ENCODE results near the gene PDHB.
A peak's percentile ranks its signal among the peaks of the same experiment; 100 is the strongest.
"Not testable (repeated sequence)": the region's sequence is repeated elsewhere in the genome, so short reads cannot be mapped to it uniquely, and the experiment has no call there.

The PDHB gene

DNA sequence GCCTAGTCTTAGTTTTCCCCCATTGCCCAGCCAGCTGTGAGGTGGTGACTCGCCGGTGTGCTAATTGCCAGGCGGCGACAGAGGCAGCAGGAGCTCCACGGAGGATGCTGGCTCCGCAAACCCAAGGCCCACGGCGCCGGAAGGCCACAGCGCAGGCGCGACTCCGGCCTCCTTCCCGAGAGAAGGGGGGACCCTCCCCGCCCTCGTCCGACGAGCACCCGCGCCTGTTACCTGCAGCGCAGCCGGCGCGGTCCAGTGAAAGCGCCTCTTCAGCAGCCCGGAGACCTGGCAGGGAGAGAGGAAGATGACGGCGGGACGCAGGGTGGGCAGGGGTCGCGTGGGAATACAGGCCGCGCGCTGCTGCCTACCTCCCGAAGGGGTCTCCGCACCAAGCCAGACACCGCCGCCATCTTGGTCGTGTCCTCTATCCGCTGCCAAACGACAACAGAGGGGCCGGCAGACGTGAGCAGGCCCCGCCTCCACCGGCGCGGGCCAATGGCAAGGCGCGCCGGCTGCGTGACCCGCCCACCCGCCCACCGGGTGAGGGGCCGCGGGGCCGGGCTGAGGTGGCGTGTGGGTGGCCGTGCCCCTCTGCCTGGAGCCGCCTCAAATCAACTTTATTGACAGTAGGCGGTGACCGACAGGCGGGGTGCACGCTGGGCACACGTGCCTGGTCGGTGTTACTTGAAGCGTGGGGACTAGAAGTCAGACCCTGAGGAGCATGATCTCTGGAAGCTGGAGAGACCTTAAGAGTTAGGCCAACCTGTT, at the start of gene PDHB:
TSS of gene PDHB (minus strand) at position 433 of the 768 bp plus-strand sequence. CDS start at position 410, 23 bp downstream.
- DNase-seq: peak; percentile 90 to 95 (median 94)

DNA sequence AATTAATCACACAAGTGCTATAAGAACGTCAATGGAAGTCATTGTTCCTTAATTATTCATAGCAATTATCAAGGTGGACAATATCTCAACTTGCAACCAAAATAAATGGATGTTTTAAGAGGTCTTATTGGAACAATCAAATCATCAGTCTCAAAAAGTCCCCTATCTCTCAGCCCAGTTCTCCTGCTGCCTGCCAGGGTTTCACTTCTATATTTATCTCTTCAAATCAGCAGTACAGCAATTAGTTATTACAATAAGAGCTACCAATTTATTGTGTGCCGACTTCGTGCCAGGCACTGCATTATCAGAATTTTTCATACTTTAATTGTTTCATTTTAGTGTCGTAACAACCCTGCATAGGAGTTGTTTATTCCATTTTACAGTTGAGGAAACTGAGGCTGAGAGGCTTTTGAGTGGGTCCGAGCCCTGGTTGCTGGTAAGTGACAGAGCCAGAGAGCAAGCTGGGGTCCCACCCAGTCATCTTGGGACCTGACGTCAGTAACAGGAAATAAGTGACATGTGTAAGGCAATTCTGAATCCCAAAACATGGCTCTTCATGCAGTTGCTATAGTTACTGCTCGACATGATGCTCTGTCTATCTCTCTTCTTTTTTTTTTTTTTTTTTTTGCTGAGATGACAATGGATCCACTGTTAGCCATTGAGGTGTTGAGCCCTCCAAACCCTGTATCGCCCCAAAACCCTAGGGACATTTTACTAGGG, 49.4 kb upstream of the PDHB start:
- DNase-seq: peak; percentile 22 to 47 (median 46)

DNA sequence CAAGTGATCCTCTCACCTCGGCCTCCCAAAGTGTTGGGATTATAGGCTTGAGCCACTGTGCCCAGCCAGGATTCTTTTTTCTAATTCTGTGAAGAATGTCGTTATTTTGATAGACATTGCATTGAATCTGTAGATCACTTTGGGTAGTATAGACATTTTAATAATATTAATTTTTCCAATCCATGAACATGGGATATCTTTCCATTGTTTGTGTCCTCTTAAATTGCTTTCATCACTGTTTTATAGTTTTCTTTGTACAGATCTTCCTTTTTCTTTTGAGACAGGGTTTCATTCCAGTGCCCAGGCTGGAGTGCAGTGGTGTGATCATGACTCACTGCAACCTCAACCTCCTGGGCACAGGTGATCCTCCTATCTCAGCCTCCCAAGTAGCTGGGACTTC, 46.7 kb upstream of the PDHB start:
- DNase-seq: no peak

DNA sequence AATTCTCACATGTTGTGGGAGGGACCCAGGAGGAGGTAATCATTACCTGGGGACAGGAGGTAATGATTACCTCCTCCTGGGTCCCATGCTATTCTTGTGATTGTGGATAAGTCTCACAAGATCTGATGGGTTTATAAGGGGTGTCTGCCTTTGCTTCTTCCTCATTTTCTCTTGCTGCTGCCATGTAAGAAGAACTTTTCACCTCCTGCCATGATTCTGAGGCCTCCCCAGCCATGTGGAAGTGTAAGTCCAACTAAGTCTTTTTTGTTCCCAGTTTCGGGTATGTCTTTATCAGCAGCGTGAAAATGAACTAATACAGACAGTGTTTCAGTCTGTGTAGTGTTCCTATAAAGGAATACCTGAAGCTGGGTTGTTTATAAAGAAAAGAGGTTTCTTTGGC, 45.1 kb upstream of the PDHB start:
- no peak for DNase-seq

DNA sequence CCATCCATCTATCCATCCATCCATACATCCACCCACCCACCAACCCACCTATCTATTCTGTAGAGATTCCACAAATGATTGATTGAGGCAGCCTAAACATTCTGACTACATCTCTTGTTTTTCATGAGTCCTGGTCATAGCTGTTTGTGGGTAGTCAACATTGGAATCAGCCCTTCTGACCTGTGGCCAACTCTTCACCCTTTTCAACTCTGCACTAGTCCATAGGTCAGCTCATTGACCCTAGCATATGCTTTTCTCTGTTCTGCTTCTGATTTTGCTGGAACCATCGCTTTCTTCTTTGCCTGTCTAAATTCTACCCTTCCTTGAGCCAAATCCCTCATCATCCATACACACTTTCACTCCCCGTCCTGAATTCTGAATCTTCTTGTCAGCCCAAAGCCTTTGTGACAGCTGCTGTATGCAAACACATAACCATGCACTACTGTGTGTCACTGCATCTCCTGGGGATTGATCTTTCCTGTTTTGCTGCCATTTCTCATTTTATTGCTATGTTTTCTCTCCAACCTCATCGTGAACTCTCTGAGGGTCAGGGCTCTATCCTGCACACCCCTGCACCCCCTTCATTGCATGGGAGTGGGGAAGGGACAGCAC, 41.4 kb upstream of the PDHB start:
- DNase-seq: no peak

DNA sequence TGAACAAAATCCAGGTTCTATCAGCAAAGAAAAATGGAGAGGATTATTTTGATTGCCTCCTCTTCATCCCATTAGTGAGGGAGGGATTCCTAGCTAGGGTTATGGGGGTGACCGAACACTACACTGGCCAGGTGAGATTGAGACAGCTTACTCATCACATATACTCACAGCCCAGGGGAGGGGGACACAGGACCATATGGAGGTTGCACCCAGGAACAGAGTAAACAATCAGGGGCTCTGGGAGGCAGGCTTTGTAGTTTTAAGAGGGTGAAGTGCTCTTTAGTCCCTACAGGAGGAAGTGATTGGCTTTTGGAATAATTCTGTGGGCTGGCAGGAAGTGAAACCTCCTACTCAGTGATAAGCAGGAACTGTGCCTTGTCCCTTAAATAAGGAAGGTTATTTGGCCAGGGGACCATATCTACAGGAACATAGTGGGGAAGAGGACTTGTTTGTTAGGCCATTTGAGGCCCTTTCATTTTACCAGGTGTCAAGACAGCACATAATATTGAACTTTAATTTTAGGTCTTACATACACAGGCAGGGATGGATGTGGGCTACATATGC, 40.8 kb upstream of the PDHB start:
- peak; percentile 75 to 85 (median 82) for DNase-seq

DNA sequence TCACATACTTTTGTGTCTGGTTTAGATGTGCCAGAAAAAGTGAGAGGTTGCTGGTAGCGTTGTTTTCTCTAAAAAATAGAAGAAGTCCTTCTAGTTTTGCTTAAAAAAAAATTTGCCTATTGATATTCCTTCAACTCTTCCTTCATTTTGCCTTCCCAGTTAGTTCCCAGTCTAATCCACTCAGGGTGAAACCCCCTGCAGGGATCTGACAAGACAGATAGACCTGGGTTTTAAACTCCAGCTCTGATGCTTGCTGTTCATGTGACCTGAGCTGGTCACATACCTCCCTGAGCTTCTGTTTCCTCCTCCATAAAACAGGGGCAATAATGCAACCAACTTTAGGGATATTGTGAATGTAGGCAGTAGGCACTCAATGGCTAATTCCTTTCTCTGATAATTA, 39.6 kb upstream of the PDHB start:
- DNase-seq: no peak

DNA sequence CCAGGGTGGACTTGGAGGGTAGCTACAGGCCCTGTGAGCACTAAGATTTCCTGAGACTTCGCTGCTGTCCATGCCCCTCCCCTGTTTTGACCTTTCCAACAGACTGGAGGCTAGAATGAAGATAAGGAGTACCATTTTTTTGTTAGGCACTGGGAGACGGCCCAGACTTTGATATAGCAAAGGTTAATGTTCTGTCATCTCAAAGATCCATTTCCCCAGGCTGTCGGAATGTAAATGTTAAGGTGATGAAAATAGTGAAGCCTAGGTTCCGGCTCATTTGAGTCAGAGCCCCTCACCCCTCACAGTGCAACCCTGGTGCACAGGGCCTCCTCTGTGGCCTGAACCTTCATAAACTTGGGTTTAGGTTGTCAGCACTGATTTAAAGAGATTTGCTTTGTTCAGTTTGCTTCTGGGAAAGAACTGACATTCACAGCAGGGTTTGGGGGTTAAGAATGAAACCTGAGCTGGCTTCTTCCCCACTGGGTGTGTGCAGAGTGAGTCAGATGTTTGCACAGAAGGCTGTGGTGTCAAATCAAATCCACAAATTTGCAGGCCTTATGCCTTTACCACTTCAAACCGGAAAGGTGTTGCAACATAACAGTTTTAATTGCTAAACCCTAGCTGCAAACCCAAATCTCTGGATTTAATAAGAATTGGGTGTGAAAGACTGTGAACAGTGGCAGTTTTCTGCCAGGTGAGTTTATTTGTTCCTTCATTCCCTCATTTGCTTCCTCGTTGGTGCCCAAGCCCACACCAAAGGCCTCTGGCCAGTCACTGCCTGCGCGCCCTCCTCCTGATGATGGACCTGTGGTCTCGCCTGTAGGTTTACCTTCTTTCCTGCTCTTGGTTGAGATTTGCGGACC, 37.6 kb upstream of the PDHB start:
- DNase-seq: peak; percentile 67 to 82 (median 76)

DNA sequence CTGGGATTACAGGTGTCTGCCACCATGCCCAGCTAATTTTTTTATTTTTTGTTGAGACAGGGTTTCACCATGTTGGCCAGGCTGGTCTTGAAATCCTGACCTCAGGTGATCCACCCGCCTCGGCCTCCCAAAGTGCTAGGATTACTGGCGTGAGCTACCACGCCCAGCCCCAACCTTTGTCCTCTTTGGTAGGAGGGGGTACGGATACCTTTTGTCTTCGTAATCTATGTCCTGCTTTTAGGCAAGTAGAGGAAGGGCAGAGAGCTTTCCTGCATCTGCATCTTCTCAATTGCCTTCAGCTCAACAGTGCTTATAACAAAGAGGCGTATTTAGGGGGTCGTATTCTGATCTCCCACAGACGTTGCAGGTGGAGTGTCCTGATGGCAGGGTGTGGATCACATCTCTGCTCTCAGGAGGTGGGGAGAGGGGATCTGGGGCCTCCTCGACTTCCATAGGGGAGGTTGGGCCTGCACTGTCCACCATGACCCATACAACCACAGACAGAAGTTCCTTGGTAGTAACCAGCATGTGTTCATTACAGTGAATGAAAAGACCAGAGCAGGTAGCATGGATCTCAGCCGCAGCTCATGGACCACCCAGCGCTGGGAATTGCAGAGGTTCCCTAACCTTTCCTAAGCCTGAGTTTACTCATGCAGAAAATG, 36.9 kb upstream of the PDHB start:
- no peak for DNase-seq

DNA sequence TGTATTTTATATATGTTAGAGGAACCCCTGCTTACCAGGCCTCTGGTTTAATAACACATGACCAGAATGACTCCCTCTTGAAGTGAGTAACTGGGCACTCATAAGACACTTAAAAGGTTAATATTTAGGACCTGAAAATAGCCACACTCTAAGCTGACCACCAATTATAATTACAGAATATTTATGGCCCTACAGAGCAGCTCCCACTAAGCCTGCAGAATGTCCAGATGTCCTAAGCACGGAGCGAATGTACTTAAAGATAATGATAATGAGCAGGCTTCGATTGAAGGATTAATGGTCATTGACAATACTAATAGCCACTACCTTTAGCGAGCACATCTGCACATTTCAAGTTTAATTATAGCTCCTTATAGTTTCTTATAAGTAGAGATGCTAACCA, 35.5 kb upstream of the PDHB start:
- no peak for DNase-seq

DNA sequence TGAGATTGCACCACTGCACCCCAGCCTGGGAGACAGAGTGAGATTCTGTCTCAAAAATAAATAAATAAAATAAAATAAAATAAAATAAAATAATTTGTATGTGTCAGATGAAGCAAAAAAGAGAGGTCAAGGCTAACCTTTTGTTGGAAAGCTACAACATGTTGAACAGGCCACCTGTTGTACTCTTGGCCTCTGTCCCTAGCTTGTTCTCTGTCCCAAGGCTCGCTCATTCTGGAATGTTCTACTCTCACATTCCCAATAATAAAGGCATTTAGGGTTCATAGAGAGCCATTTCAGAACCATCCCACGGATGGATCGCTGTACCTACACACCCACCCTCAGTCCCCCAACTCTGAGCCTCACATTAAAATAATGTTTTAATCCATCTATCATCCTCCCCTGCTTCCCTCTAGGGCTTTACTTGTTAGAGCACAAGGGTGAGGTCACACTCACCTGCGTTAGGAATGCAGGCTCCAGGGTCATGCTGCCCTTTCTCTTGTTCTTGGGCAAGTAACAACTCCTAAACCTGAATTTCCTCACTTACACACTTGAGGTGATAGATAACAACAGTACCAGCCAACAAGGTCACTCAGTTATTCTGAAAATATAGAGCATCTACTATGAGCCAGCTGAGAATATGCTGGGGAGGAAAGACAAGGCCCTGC, 33.4 kb upstream of the PDHB start:
- no peak for DNase-seq

DNA sequence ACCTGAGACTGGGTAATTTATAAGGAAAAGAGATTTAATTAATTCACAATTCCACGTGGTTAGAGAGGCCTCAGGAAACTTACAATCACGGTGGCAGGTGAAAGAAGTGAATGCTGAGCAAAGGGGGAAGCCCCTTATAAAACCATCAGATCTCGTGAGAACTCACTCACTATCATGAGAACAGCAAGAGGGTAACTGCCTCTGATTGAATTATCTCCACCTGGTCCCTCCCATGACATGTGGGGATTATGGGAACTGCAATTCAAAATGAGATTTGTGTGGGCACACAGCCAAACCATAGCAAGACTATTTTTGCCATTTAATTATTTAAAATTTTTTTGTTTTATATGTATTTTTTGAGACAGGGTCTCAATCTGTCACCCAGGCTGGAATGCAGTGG, 31.2 kb upstream of the PDHB start:
- no peak for DNase-seq

DNA sequence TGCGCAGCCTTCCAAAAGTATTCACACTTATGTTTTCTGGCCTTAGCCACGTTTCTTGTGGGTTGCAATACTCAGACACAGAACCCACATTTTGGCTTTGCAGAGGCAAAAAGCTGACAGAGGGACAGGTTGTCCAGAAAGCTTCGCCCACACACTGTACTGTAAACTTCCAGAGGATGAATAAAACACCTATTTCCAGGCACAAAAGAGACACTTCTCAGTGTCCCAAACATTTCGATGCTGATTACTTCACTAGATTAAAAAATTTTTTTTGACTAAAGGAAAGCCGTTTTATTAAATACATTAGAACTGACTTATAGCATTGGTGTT, 30.3 kb upstream of the PDHB start:
- DNase-seq: no peak

DNA sequence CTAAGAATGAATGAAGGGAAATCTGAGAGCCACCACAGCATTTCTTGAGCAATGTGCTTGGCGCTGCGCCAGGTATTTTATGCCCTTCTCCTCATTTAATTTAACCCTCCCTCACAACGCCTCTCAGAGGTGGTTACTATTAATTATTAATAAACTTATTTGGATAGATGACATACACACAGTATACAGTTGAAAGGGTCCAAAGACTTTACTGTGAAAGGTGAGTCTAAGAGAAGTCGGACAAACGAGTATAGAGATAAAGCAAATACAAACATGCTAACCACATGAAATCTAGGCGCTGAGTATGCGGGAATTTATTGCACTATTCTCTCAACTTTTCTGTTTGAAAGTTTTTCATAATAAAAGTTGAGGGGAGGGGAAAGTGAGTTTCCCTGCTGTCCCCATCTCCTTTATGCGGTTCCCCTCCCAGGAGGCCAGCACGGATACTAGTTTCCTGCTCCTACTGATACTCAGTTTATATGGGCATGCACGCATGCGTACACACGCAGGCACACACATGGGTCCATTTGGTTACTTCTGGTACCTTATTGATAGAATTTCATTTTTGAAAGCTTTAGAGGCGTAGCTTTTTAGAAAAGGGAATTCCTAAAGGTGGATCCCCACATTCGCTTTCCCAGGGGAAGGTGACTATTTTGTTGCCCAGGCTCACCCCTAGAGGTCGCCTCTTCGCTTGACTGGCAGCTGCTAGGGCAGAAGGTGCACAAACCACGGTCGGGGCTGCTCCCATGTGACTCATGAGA, 29.7 kb upstream of the PDHB start:
- DNase-seq: peak; percentile 84 to 85 (median 84)

DNA sequence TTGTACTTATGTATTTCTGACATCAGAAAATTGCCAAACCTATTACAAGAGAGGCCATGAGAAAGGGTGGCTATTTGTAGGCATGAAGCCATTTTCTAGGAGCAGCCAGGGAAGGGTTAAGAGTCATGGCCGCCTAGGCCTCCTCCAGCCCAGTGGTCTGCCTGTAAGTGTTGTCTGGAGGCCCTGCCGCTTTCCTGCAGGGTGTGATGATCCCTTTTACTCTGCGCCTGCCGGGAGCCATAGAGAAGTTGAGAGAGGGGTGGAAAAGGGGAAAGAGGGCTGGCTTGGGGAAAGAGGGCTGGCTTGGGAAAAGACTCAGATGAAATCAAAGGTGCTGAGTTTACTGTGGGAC, 29.2 kb upstream of the PDHB start:
- no peak for DNase-seq

DNA sequence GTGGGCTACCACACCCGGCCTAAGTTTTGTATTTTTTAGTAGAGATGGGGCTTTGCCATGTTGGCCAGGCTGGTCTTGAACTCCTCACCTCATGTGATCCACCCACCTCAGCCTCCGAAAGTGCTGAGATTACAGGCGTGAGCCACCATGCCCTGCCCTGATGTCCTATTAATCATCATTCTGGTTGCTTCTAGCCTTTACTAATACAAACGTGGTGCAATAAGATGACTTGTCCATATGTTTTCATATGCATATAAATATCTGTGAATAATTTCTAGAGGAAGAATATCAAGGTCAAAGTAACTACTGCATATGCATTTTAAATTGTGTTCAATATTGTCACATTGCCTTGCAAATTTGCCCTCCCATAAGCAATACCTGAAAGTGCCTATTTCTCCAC, 25.5 kb upstream of the PDHB start:
- no peak for DNase-seq

DNA sequence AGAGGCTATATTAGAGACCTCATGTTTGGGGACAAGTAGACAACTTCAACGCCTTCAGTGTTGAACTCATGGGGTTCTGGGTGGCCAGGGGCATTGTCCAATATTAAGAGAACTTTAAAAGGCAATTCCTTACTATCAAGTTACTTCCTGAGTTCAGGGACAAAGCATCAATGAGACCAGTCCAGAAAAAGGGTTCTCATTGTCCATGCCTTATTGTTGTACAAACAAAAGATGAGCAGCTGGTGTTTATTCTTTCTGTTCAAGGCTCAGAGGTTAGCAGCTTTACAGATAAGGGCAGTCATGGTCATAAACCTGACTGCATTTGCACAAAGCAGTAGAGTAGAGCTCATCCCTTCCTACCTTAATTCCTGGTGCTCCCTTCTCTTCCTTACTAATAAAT, 18.5 kb upstream of the PDHB start:
- DNase-seq: no peak

DNA sequence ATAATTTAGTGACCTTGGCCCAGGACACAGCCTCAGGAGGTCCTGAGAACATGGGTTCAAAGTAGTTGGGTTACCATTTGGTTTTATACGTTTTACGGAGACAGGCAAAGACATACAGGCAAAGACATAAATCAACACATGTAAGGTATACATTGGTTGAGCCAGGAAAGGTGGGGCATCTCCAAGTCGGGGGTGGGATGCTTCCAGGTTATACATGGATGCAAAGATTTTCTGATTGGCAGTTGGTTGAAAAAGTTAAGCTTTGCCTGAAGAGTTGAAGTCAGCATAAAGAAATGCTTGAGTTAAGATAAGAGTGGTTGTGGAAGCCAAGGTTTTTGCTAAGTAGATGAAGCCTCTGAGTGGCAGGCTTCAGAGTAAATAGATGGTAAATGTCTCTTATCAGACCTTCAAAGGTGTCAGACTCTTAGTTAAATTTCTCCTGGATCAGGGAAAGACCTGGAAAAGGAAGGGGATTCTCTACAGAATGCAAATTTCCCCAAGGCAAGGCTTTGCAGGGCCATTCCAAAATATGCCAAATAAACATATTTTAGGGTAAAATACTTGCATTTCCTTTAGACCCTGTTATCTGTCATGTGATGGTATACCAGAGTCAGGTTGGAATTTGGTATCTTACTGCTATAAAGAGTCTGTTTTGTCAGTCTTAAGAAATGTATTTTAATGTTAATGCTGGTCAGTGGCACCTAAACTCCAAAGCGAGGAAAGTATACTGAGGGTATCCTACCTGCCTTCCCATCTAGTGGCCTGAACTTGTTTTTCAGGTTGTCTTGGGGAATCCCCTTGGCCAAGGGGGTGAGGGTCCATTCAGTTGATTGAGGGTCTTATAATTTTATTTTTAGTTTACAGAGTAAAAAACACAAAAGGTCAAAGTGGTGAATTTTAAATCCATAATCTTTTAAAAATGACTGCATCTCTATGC, 8.2 kb upstream of the PDHB start:
- DNase-seq: no peak

DNA sequence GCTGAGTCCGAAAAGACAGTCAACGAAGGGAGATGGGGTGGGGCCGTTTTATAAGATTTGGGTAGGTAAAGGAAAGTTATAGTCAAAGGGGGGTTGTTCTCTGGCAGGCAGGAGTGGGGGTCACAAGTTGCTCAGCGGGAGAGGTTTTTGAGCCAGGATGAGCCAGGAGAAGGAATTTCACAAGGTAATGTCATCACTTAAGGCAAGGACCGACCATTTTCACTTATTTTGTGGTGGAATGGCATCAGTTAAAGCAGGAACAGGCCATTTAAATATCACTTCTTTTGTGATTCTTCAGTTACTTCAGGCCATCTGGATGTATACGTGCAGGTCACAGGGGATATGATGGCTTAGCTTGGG, 7.3 kb upstream of the PDHB start:
- not testable (repeated sequence) for DNase-seq

DNA sequence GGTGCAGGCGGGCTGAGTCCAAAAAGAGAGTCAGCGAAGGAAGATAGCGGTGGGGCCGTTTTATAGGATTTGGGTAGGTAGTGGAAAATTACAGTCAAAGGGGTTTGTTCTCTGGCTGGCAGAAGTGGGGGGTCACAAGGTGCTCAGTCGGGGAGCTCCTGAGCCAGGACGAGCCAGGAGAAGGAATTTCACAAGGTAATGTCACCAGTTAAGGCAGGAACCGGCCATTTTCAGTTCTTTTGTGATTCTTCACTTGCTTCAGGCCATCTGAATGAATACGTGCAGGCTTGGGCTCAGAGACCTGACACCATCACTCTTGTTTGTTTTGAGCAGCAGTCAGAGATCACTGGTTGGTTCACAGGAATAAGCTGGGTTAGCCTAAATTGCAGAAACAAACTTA, 3.6 kb upstream of the PDHB start:
- DNase-seq: not testable (repeated sequence)
